HG02759 (cell line): ENCODE results near the gene CTCFL.
"Not testable (repeated sequence)": the region's sequence is repeated elsewhere in the genome, so short reads cannot be mapped to it uniquely, and the experiment has no call there.

Experiments
- ATAC-seq: cut with Tn5 transposase; IDR thresholded peaks from one replicate; pipeline ENCODE4 v1.9.1; 2021; ENCODE audit warnings: mild to moderate bottlenecking, moderate library complexity; ENCODE audit not compliant: unreplicated experiment

CTCFL gene

DNA sequence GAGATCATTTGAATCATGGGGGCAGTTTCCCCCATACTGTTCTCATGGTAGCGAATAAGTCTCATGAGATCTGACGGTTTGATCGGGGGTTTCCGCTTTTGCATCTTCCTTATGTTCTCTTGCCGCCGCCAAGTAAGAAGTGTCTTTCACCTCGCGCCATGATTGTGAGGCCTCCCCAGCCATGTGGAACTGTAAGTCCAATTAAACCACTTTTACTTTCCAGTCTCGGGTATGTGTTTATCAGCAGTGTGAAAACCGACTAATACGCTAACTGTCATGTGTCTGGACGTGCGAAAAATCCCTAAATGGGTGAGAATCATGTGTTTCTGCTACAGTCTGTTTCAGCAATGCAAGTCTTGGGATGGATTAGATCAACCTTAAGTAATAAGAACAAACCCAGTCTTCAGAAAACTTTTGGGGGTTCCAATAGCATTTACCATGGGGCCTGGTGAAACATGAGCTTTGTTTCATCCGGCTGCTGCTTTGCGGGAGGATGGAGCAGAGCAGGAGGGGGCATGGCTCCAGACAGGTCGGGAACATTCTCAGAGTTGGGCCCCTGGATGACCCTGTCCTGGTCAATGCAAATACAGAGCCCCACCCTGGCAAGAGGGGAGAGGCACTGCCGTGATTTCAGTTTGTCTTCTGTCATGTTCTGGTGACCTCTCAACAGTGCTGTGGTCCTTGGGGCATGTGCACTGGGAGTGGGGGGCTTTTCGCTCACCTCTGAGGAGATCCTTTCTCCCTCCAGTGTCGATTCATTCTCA, 41.5 kb downstream of the CTCFL start:
- peak; percentile 33 for ATAC-seq

GRCh38 chr20:57482796-57483195, 42.1 kb downstream of the CTCFL start:
- no peak for ATAC-seq

DNA sequence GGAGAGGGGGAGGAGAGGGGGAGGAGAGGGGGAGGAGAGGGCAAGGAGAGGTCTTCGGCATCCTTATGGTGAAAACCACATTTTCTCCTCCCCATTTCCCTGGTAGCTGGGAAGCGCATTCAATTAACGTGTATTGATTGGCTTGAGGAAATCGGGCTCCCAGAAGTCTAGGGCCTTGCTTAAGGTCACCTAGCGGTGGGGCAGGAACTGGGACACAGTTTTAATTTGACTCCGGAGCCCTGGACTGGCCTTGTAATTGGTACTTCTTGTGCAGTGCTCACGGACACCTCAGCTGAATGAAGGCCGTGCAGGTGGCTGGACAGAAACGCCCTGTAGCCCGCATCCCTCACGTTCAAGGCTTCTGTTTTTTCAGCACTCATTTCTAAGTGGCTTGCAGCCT, 42.8 kb downstream of the CTCFL start:
- ATAC-seq = no peak

DNA sequence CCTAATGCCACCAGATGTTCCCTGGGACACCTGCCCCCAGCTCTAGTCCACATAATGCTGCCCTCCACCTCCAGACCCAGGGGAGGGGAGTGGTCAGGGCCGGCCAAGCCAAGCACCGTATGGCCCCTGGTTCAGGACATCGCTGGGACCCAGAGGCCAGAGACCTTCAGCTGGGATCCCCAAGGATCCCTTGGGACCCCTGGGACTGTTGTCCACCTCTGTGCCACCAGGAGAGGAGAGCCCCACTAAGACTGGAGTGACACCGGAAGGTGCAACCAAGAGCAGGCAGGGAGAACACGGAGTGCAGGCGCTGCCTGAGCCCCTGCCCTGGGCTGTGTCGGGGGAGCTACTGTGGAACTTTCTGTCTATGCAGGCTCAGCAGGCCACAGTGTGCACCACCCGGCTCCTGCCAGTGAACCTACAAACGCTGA, 43.6 kb downstream of the CTCFL start:
- ATAC-seq = peak; percentile 21

DNA sequence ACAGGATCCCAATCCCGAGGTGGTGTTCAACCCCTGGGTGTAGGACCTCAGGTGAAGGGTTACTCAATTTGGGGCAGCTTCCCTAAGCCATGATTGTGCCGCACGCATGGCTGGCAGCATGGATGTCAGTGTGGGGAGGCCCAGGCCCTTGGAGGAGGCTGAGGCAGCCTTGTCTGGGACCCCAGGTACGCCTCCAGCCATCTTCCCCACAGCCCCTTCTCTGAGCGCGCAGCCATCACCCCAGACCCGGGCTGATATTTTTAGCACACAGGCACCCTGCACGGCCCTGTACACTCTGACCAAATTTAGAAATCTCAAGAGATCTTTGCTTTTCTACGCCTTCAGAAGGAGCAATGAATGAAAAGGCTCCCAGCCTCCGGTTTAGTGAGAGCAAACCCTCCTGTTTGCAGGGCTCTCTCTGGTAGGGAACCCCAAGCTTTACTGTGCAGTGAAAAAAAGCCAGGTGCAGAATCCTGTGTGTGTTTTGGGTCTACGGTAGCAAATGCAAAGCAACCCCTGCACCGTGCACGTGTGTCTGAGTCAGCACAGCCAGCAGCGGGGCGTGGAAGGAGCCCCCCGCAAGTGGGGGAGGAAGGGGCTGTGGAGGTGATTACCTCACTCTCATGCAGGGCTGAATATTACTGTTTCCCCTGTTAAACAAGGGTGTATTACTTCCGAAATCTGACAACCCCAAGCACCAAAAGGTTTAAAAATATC, 44.3 kb downstream of the CTCFL start:
- ATAC-seq = peak; percentile 71

DNA sequence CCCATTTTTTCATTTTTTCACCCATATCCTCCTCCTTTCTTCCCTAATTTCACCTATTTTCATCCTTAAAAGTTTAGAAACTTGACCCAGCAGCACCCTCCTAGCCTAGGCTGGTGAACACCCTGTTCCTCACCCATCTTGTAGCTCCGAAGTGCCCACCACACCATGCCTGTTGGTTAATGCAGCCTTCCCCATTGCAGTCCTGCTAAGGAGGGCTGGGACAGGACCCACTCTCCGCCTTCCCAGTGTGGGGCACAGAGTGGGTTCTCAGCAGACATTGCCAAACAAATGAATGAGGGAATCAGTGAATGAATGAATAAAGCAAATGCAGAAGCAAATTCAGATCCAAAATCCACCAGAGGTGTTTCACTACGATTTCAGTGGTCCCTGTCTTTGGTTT, 45.7 kb downstream of the CTCFL start:
- no peak for ATAC-seq

- no peak for ATAC-seq
Measured at GRCh38 chr20:57478176-57478575, 46.8 kb downstream of the CTCFL start.

GRCh38 chr20:57476641-57477461, 48.1 kb downstream of the CTCFL start:
- no peak for ATAC-seq

DNA sequence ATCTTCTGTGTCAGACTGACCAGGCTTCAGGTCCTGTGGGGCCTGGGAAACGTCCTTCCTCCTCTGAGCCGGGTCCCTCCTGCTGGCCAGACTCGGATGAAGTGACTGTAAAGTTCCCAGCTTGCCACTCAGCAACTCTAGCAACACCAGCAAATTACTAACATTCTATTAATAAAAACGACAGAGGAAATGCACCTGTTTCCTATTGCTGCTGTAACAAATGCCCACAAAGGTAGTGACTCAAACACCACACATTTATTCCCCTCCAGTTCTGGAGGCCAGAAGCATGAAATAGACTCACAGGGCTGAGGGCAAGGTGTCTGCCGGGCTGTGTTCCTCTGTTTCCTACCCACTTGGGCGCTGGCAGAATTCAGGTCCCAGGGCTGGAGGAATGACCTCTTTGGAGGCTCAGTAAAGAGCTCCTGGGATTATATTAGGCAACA, 48.8 kb downstream of the CTCFL start:
- ATAC-seq = peak; percentile 40

GRCh38 chr20:57475388-57476083, 49.4 kb downstream of the CTCFL start:
- peak; percentile 14 for ATAC-seq

DNA sequence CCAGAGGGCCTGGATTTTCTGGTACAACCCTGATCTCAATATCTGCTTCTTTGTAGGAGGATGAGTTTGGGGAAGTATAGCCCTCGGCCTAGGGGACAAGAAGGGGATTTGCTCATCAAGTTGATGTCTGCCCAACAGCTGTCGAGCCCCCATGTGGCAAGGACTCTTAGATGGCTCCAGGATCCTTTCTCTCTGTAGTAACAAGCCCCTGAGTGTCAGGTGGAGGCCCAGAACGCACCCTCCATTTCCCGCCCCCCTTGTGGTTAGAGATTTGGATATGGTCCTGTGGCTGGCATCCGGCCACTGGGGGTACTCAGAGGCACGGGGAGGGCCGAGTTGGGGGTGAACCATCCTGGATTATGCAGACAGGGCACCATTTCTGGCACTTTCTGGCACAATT, 50.1 kb downstream of the CTCFL start:
- ATAC-seq = no peak

GRCh38 chr20:57474205-57474604, 50.7 kb downstream of the CTCFL start:
- no peak for ATAC-seq

DNA sequence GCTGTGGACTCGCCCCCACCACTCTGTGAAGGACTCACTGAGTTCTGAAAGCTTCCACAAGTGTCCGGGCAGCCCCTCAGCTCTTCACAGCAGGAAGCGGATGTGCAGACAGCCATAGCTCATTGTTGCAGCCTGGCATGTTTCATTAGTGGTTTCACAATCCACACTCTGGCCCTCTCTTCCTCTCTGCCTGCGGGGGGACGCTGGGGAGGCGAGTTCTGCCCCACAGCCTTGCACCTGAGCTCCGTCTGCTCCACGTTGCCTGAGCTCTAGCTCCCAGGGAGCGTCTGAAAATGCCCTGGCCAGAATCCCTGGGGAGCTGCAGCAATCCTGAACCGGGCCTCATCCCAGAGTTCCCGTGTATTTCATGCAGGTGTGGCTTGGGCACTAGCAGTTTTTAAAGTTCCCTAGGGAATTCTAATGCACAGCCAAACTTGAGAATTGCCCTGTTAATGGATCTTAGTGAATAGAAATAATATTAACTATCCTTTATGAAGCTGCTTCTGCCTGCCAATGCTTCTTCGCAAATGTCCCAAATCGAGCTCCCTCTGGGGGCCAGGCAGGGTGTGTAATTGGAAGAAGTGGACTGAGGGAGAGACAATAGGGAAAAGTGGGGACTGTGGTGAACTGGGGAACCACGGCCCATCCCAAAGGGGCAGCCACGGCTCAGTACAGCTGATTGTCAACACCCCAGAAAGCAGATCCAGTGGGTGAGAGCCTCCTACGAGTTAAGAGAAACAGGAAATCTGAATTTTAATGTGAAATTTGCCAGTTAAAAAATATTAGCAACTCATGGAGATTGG, 51.5 kb downstream of the CTCFL start:
- peak; percentile 47 for ATAC-seq

- ATAC-seq = not testable (repeated sequence)
Measured at GRCh38 chr20:57472474-57472873, 52.5 kb downstream of the CTCFL start.

- ATAC-seq = no peak
Measured at GRCh38 chr20:57471496-57472372, 53.2 kb downstream of the CTCFL start.

DNA sequence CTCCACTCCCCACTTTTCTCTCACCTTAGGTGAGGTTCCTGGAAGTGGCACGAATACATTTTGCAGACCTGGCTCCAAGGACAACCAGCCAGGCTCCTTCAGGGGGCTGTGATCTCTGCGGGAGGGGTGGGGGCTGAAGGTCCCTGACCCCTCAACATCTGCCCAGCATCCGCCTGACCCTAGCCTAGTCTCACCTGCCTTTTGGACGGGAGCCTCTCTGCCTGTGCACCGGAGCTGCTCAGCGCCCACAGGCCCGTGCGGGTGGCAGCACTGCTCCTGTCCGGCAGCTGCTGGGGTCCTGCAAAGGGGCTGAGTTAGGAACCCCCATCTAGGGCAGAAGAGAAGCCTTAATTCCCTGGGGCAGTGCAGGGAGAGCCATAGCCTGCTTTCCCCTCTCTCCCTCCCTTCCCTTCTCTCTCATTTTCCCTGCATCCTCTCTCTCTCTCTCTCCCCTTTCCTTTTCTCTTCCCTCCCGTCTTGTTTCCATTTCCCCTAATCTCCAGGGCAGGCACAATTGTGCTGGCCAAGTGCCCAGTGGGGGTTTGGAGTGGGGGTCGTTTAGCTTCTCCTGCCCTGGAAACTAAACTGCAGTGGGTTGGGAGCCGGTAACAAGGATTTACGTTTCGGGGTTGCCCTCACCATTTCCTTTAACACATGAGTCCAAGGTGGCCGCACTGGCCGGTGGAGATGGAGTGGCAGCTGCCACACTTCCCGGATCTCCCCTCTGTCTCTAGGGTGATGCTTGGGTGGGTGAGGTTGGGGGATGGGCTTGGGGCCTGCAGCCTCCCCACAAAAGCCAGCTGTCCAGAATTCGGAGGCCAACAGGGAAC, 54.1 kb downstream of the CTCFL start:
- ATAC-seq = no peak

- no peak for ATAC-seq
Measured at GRCh38 chr20:57470212-57470522, 54.8 kb downstream of the CTCFL start.
